Upper lobe of left lung (tissue), 4 donors: ENCODE measurements around the gene PACS2.

Source experiments
- CTCF ChIP-seq, 6 experiments: fragments of 450-650 bp in 4 of 6; fragments of 200-600 bp in 2 of 6; sonication (generic) in 2 of 6; IDR thresholded peaks; one replicate each; pipeline ENCODE4 v1.5.1; 2016 to 2019; ENCODE audit warnings: antibody characterized with exemption in 6 of 6
- POLR2A ChIP-seq, 4 donors: fragments of 450-650 bp; IDR thresholded peaks; one replicate each; pipeline ENCODE4 v1.5.1; 2016 to 2017; ENCODE audit warnings: antibody characterized with exemption in 4 of 4, mild to moderate bottlenecking in 2 of 4
- POLR2AphosphoS5 ChIP-seq, 2 donors: sonication (generic); formaldehyde crosslinking; IDR thresholded peaks; one replicate each; pipeline ENCODE4 v1.5.1; 2017; ENCODE audit warnings: antibody characterized with exemption in 2 of 2

DNA sequence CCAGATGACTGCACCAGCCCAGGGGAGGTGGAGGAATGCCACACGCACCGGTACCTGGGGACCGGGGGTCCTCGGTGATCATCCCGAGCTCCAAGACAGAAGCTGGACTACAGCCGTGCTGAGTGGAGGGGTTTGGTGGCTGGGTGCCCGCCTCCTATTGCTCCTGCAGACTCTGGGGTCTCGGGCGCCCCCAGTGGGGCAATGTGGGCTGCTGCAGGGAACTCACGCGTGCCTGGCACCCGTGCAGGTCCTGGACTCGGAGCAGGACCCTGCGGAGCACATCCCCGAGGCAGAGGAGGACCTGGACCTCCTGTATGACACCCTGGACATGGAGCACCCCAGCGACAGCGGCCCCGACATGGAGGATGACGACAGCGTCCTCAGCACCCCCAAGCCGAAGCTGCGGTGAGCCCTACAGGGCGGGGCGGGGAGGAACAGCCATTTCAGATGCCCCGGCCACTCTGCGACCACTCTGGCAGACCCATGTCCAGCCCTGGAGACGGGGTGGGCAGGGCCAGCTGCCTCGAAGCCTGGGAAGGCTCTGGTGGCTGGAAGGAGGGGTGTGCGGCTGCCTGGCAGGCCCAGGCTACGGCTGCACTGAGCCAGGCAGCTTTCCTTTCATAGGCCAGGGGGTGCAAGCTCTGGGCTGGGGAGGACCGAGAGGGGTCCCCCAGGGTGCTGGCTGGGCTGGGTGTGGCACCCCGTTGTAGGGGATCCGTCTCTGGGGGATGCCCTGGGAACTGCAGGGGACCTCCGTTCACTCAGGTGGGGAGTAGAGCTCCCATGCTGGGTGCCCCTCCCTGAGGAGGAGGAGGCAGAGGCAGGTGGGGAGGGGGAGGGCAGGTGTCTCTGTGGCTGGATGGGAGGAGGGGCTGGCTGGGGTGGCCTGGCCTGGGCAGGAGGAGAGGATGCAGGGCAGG is 62.2 kb downstream of the PACS2 start:
- no peak for TF ChIP-seq POLR2AphosphoS5 (IDR thresholded peaks at IDR 0.05)
- no peak for TF ChIP-seq CTCF (IDR thresholded peaks at IDR 0.05)
- TF ChIP-seq POLR2A (IDR thresholded peaks at IDR 0.05): no peak
